HG03469 (cell line): ENCODE measurements around the gene DGKB.

Experiments used
- ATAC-seq: cut with Tn5 transposase; IDR thresholded peaks from one replicate; pipeline ENCODE4 v1.9.1; 2021; ENCODE audit warnings: mild to moderate bottlenecking, moderate library complexity, moderate number of reproducible peaks; ENCODE audit not compliant: unreplicated experiment

DGKB gene

DNA sequence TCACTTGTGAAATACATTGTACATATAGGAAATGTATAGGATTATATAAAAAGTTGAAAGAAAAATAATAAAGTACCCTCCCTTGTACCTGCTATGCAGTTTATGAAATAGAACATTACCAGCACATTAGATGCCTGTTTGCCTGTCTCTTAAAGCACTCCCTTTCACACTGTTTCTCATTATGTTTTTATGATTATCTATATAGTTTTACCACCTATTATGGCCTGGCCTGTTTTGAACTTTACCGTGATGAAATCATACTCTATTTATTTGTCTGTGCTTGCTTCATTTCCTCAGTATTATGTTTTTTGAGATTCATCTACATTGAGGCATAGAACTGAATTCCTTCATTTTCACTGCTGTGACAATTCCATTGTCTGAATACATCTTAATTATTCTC is 41.1 kb downstream of the DGKB start:
- ATAC-seq: no peak

DNA sequence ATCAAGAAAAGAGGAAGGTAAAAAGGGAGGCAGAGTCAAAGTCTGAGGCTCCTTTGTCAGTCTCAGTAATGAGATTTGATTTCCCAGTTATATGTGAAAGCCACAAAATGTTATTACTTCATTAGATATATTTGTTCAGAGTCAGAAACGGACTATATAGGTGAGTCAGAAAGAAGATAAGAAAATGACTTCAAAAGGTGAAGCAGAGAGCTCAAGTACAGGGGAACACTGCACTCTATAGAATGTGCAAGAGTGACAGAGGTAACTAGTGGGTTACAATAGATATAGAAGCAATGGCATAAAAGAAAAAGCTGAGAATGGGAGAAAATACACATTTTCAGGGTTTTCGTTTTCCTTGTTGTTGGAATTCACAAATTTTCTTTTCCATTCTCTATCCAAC is 43.3 kb downstream of the DGKB start:
- no peak for ATAC-seq

DNA sequence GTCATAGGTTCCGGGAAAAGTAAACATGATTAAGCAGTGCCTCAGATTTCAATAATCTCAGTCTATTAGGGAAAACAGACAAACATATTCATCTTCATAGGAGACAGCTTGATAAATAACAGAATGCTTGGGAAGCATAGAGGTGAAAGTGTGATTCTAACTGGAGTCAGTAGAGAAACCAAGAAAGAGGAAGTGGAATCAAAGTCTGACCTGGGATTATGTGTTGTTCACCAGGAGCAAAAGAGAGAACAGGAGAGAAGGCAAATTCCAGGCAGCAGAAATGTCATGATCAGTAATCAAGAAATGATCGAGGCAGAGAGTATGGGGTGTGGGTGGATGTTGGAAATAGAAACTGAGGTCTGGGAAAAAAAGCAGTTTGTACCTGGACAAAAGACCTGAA is 43.7 kb downstream of the DGKB start:
- no peak for ATAC-seq

DNA sequence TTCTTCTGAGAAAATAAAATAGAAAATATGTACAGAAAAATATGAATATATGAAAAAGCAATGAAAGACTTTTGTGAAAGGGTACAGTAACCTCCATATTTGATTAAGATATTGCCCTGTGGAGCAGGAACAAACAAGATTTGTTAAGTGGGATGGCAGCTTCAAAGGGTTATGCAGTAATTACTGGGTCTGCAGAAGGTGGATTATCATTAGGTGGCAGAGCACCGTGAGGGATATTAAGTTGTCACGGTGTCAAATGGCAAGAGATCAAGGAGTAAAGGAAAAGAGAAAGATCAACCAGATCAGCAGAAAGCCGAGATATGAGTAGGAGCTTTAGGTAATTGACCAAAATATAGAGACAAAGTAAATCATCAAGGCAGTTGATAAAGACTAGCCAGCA is 44.1 kb downstream of the DGKB start:
- no peak for ATAC-seq

DNA sequence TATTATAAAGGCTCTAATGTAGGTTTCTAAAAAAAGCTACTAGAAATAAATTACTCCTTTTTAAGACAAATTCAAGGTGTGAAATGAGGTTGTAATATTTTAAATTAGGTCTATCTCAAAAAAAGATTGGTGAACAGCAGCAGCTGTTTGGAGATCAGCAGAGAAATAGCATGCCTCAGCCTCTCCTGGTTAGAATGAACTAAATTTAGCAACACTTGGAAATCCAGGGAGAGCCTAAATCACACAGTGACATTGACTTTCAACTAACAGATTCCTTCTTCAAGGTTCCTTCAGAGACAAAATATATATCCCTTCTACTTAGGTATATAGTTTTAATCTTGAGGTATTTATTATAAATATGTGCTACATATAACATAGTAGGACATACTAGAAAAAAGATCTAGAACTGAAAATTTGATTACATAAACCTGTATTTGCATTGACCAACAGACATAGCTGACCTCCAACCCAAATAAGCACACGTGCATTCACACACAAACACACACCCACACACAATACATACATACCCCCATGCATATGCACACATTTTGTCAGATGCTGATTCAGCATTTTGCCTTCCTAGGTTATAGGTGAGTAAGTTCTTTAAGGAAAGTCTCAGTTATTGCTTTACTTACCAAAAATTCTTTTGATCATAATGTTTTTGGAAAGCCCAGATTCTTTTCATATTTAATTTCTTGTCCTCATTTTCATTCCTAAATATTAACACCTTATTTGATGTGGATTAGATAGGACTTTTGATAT is 47.3 kb downstream of the DGKB start:
- no peak for ATAC-seq

DNA sequence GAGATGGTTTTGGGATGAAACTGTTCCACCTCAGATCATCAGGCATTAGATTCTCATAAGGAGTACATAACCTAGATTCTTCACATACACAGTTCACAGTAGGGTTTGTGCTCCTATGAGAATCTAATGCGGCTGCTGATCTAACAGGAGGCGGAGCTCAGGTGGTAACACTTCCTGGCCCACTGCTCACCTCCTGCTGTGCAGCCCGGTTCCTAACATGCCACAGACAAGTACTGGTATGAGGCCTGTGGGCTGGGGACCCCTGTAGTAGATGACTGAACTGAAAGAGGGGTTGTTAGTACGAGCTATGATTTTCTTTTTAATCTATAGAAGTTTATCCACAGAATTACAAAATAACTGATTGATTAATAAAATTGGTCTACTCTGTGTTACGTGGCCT is 48.1 kb downstream of the DGKB start:
- no peak for ATAC-seq

DNA sequence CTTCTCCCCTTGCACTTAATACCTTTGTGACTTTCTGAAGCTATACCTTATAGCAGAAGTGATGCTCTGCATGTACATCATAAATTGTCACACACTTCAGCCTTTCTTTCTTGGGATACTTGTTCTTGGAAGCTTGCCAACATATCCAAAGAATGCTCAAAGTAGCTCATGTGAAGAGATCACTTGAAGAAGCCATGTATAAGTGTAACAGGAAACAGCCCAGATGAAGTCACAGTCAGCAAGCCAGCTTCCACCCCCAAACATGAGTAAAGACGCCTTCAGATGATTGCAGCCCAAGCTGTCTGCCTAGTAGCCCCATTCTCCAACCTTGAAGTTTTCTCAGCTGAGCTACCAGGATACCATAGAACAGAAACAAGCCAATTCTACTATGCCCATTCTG is 50.9 kb downstream of the DGKB start:
- no peak for ATAC-seq

DNA sequence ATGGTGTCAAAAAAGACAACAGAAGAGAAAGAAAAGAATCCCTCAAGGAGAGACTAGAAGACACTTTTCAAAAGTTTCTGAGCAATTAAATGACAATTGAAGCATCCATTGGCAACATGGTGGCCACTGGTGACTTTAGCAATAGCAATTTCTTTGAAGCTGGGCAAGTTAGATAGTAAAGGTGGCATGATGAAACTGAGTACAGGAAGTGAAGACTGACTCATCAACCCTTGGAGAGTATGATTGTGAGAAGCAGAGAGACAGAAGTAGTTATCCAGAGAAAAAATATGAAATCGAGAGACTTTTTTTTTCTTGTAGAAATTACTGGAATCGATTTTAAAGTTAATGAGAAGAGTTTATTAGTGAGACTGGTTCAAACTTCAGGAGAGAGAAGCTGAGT is 52.5 kb downstream of the DGKB start:
- no peak for ATAC-seq

DNA sequence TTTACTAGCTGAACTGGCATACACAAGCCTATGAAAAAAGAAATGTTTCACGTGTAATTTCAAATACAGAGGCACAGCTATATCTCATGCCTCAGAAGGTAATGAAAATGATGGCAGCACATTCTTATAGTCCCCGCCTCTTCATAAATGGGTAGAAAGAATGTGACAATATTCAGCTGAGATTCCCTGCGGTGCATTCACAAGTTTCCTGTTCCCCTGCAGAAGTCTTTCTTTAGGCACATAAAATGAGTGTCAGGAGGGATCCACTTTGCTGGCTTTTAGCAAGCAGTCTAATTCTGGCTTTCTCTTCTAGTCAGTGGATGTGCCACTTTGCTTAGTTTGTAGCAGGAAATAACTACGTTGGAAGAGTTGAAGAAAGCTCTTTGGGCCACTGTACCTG is 56.1 kb downstream of the DGKB start:
- ATAC-seq: no peak

DNA sequence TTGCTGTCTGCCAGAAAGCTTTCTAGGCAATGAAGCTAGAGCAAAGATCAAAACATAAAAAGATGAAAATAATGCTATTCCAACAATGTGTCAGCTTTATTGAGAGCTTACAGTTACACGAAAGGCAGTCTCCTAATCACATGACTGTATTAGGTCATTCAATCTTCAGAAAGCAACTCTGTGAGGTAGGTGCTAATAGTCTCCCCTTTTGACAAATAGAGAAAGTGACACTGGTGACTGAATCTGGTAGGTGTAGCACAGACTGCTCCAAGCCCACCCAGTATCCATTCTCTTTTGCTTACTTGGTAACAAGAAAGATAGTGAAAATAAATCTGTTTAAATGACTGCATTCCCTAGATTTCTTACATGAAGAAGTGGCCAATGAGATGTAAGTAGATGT is 58.8 kb downstream of the DGKB start:
- ATAC-seq: no peak

DNA sequence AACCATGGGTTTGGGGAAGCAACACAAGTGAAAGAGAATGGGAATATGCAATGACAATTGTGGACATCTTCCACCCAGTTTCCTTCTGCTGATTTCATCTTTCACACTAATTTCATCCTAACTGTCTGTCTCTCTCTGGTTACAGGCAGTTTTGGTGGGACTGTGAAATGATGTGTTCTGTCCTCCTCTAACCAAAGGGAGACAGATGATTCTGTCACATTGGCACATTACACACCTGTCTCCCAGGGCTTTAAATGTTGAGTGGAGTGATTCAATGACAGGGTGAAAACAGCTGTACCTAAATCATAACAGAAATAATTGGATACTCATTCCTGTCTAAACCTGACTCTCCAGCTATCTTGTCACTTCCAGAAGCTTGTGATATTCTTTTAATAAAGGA is 60.0 kb downstream of the DGKB start:
- ATAC-seq: no peak

DNA sequence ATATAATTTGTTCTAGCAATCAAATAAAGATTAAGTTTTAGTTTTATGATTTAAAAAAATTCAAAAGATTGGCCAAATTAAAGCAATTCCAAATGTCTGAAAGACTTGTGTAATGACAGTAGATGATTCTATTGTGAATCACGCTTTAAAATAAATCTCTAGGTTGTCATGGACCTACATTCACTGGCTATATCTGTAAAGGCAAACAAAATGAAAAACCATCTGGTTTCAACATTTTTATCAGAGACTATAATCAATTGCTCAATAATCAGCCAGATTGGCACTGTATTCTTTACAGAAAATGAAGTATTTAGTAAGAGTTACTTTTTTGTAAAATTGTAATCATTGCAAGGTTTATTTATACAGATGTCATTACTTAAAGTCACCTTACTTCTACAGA is 60.7 kb downstream of the DGKB start:
- no peak for ATAC-seq

DNA sequence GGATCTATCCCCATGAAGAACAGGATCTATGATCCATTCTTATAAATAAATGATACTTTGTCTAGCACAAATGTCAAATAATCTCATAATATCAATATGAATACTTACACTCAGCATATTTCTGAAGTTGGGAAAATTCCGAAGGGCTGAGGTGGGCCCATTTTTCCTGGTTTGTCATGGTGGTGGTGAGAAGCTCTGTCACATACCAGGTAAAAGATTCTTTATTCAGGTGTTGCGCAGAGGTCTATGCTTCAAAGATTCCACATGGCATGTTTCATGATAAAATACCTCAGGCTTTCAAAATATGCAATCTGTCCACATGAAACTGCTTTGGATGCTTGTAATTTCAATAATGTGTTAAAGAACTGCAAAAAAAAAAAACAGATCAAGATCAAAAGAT is 61.5 kb downstream of the DGKB start:
- no peak for ATAC-seq

DNA sequence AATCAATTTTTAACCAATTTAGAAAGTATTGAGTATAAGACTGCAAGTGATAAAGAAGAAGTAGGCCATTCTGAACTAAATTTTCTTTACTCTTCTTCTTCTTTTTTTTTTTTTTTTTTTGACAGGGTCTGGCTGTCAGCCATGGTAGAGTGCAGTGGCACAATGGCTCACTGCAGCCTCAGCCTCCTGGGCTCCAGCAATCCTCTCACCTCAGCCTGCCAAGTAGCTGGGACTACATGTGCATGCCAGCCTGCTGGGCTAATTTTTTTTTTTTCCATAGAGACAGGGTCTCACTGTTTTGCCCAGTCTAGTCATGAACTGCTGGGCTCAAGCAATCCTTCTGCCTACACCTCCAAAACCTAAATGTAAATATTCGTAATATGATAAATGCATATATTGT is 63.2 kb downstream of the DGKB start:
- ATAC-seq: no peak

DNA sequence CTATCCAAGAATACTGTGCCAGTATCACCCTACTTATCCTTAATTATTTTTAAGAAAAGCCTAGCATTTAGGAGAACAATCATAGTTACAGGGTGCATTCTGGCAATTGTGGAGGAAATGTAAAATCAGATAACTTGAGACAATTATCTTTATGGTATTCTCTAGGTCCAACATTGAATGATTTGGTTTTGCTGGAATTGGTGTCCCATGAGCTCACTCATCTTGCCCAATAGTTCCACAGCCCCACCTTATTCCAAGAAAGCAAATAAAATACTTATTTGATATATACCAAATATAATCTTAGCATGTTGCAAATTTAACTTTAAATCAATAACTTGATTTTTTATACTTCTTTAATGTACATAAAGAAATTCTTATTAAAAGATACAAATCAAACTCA is 65.3 kb downstream of the DGKB start:
- no peak for ATAC-seq

DNA sequence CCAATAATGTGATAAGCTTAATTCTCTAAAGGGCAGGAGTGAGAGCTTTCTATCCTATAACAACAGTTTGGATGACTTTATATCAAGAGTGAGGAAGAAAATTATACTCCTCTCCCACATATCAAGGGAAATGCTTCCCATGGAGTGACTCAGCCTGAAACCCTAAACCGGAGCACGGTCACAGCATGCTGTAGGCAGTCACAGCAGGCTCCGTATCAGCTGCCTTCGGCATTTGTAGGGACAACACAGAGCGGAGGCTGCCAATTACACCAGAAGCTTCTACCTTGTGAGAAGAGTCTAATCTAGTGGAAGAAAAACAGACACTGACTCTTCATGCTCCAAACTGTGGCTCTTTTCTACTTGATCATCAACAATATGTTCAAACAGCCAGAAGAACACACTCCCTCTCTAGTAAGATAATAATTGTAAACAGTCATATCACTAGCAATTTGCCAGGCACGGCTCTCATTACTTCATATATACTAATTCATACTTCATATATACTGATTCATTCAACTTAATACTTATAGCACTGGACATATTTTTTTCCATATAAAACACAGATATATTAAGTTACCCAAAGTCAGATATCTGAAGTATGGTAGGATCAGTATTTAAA is 65.9 kb downstream of the DGKB start:
- no peak for ATAC-seq

DNA sequence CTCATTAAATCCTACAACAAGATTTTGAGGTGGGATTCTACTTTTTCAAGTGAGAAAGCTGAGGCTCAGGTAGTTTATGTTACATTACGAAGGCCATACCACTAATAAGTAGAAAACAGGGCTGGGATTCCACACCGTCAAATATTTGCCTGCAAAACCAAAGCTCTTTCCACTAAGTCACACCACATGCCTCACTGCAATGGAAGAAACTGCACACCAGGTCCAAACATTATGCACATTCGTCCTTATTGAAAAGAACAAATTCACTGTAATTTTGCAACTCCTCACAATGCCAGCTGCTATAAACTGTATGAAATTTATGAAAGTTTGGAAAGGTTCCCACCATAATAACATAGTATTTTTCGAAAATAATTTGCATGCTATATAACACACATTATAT is 66.5 kb downstream of the DGKB start:
- ATAC-seq: no peak

DNA sequence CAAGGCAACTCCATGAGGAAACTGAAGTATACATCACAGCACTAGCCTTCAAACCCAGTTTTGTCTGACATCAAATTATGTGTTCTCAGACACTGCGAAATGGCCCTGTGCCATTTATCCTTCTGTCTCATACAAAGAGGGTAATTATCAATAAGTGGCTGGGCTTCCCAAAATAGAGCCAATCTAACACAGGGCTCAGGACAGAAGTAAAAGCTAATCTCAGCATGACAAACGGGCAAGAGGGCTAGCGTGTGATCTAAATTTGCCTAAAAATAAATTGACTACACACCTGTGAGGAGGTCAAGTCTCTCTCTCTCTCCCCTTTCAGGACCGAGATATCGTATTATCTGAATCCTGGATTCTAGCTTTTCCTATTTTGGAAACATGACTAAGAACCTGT is 67.2 kb downstream of the DGKB start:
- no peak for ATAC-seq

DNA sequence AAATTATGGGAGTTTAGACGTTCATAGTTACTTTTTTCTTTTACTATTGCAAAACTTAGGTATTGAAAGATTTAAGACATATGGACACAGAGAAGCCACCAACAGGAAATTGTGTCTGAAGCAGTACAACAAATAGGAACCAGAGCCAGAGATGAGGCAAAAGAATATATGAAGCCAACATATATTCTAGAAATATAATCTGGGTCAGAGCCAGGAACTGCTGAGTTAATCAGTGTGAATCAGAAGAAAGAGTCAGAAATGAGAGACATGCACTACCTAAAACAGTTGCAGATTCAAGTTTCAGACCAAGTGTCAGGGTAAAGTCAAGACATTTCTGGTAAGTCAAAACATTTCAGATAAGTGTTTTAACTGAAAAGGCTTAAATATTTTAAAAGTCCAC is 67.7 kb downstream of the DGKB start:
- ATAC-seq: no peak

DNA sequence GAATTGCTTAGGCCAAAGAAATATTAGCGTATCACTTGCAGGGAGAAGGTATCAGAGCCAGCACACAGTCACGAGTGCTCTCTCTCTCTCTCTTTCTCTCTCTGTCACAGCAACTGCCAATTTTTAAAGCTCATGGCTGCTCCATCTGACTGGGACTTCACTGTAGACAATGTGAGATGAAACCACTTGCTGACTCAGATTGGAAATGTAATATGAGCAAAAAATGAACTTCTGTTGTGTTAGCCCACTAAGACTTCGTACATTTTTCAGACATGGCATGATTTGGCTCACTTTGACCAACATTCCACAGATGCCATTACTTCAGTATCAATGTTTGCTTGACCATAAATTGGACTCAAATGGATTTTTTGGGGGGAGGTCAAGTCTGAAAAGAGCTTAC is 68.1 kb downstream of the DGKB start:
- ATAC-seq: no peak

DNA sequence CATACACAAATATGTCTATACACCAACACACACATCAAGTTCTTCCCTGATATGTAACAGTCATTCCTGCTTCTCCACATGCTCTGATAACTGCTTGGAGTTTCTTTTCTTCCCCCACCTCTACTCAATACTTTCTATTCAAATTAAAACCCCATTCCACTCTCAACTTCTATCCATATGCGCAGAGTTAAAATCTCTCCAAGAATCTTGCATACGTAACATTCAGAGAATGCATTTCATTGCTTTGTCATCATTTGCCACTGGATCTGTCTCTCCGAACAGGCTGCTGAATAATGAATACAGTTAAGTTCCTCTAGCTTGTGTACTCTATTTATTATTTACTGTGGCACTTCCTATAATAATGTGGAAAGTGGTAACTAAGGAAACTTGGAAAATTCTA is 68.8 kb downstream of the DGKB start:
- ATAC-seq: no peak

DNA sequence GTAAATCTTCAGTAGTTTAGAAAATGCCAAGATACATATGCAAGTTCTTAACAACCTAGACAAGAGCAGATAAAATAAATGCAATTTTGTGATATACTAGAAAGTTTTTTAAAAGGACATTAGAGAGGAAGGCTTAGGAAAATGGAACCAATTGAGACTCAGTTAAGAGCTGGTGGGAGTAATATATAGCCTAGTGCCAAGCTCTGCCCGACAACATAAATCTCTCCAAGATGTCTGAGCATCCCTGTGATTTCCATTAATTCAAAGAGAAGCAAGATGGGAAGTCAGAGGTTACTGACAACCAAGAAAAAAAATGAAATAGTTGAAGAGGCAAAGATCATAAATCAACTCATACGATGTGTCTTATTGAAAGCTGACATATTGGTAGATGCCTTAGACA is 74.5 kb downstream of the DGKB start:
- no peak for ATAC-seq

DNA sequence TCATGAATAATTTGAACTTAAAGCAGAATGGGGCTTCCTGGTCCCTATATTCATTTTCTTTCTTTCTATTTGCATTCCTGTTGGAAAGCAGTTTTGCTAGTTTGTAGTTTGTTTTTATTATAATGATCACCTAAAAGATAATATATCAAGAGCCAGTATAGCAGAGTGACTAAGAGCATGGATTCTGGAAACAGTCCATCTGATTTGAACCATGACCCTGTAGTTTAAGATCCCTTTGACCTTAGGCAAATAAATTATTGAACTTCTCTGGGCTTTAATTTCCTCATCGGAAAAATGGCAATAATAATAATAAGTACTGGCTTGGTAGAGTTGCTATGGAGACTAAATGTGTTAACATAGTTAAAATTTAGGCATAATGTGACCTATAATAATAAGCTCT is 76.1 kb downstream of the DGKB start:
- ATAC-seq: no peak
